K562 (cell line): ENCODE results near the gene WDR1. TPM values are rescaled to one million over a fixed set of nuclear protein-coding genes. Genes with fewer than 3 reads are reported as not detected.

ENCODE experiments used
- ATAC-seq: fragments of 200-7000 bp; cut with Tn5 transposase; 3 replicates; pipeline ENCODE4 v1.9.1; 2020; ENCODE audit warnings: moderate library complexity
- BruUV-seq: library from RNA; stranded (reverse); fragments of 400-500 nt; replicated peaks from 2 replicates; lab custom pipeline; 2021; lab: Mats Ljungman, UMichigan
- CTCF ChIA-PET: fragments of 300-600 bp; formaldehyde crosslinking; extraction: SDS; loops from one replicate; lab custom pipeline; 2021; ENCODE audit warnings: low intra/inter-chr PET ratio; lab: Yijun Ruan, JAX
- POLR2A ChIA-PET: fragments of 300-600, 350-650 bp; sonication (Branson Sonifier 250); formaldehyde crosslinking; extraction: SDS; loops from one replicate; lab custom pipeline; 2021; ENCODE audit warnings: antibody characterized with exemption, inconsistent platforms; lab: Yijun Ruan, JAX
- DNase-seq, 4 experiments: peaks; one replicate each; pipeline versions ENCODE4 v3.0.0 to v3.0.0-alpha.2; 2011 to 2018; ENCODE audit warnings: low spot score in 3 of 4, mixed read lengths in 3 of 4; ENCODE audit errors: extremely low read depth in 1 of 4
- FAIRE-seq: peaks from 2 replicates; lab custom pipeline; 2011; peaks lifted over from hg19 to GRCh38; lab: Jason Lieb, UNC
- H2AFZ ChIP-seq: 2 replicates; pipeline ENCODE4 v1.6.0; 2011; ENCODE audit warnings: low read depth, low read length, control low read depth, inconsistent platforms
- H3K27ac ChIP-seq: fragments of 200-600 bp; 3 replicates; pipeline ENCODE4 v1.8.0; 2011; ENCODE audit warnings: low read depth, mild to moderate bottlenecking, control low read depth, inconsistent platforms, low read length, moderate library complexity, mixed read lengths; ENCODE audit errors: extremely low read depth
- H3K27me3 ChIP-seq, 2 experiments: fragments of 300-600 bp in 1 of 2; 2 replicates in 1 of 2; 3 replicates in 1 of 2; pipeline versions ENCODE4 v1.6.0 to v1.8.0; 2011; ENCODE audit warnings: inconsistent platforms in 2 of 2, low read length in 2 of 2, mild to moderate bottlenecking in 1 of 2, mixed read lengths in 1 of 2, moderate library complexity in 1 of 2; ENCODE audit not compliant: control insufficient read depth in 2 of 2, insufficient read depth in 2 of 2
- H3K36me3 ChIP-seq: fragments of 300-600 bp; 3 replicates; pipeline ENCODE4 v1.8.0; 2011; ENCODE audit warnings: mild to moderate bottlenecking, low read length, inconsistent platforms; ENCODE audit not compliant: control insufficient read depth, insufficient read depth
- H3K4me1 ChIP-seq, 2 experiments: fragments of 200-600 bp in 1 of 2; replicated peaks in 1 of 2; 2 replicates in 1 of 2; 3 replicates in 1 of 2; pipeline versions ENCODE4 v1.5.1 to v1.8.0; 2011; ENCODE audit warnings: inconsistent platforms in 2 of 2, low read length in 2 of 2, mild to moderate bottlenecking in 1 of 2, mixed read lengths in 1 of 2, moderate library complexity in 1 of 2; ENCODE audit not compliant: control insufficient read depth in 2 of 2, insufficient read depth in 2 of 2
- H3K4me2 ChIP-seq: 2 replicates; pipeline ENCODE4 v1.6.1; 2011; ENCODE audit warnings: low read length, control low read depth, inconsistent platforms, mixed read lengths; ENCODE audit not compliant: insufficient read depth
- H3K4me3 ChIP-seq: fragments of 200-600 bp; sonication (generic), shearing (Covaris generic); 2 replicates; pipeline ENCODE4 v1.5.1; 2016; ENCODE audit warnings: control low read depth, inconsistent platforms
- H3K79me2 ChIP-seq: fragments of 200-600 bp; 3 replicates; pipeline ENCODE4 v1.8.0; 2011; ENCODE audit warnings: low read length, inconsistent platforms; ENCODE audit not compliant: control insufficient read depth, insufficient read depth
- H3K9ac ChIP-seq, 2 experiments: 2 replicates each; pipeline versions ENCODE4 v1.6.0 to v1.6.1; 2011; ENCODE audit warnings: low read depth in 2 of 2, low read length in 2 of 2, control low read depth in 1 of 2, inconsistent platforms in 1 of 2, mild to moderate bottlenecking in 1 of 2, mixed read lengths in 1 of 2; ENCODE audit not compliant: insufficient read depth in 1 of 2
- H3K9me1 ChIP-seq: one replicate; pipeline ENCODE4 v1.6.0; 2011; ENCODE audit warnings: inconsistent platforms, mild to moderate bottlenecking, low read length, moderate library complexity; ENCODE audit not compliant: control insufficient read depth, insufficient read depth
- H3K9me3 ChIP-seq: replicated peaks from 2 replicates; pipeline ENCODE4 v1.5.1; 2011; ENCODE audit warnings: low read depth, low read length, inconsistent platforms; ENCODE audit not compliant: control insufficient read depth, insufficient read depth
- H4K20me1 ChIP-seq: replicated peaks from 2 replicates; pipeline ENCODE4 v1.6.1; 2011; ENCODE audit warnings: low read length, inconsistent platforms, mixed read lengths; ENCODE audit not compliant: control insufficient read depth, insufficient read depth
- ARHGAP35 ChIP-seq: fragments of 450-650 bp; IDR thresholded peaks from 2 replicates; pipeline ENCODE4 v1.6.1; 2018; ENCODE audit not compliant: partially characterized antibody
- CEBPG ChIP-seq, 3 experiments: fragments of 200-800 bp in 1 of 3; sonication (Bioruptor generic) in 1 of 3; sonication (generic) in 1 of 3; formaldehyde crosslinking in 1 of 3; IDR thresholded peaks in 2 of 3; conservative IDR thresholded peaks in 1 of 3; 2 replicates each; pipeline versions ENCODE4 v1.6.1 to v1.8.0; 2016 to 2022; ENCODE audit warnings: missing compliant biosample characterization in 2 of 3, missing genetic modification characterization in 2 of 3, mild to moderate bottlenecking in 1 of 3, missing genetic modification reagents in 1 of 3
- ETS2 ChIP-seq: IDR thresholded peaks from 2 replicates; pipeline ENCODE4 v1.6.1; 2016; ENCODE audit warnings: borderline replicate concordance, missing genetic modification characterization, mild to moderate bottlenecking, moderate library complexity, missing compliant biosample characterization; ENCODE audit not compliant: poor library complexity, severe bottlenecking
- EWSR1 ChIP-seq: fragments of 450-650 bp; IDR thresholded peaks from 2 replicates; pipeline ENCODE4 v1.6.1; 2018; ENCODE audit warnings: borderline replicate concordance, mild to moderate bottlenecking, low read depth, moderate library complexity; ENCODE audit not compliant: partially characterized antibody
- KLF13 ChIP-seq: fragments of 450-650 bp; IDR thresholded peaks from 2 replicates; pipeline ENCODE4 v1.6.1; 2016; ENCODE audit warnings: missing genetic modification characterization, low read depth, mild to moderate bottlenecking, missing compliant biosample characterization, moderate library complexity, borderline replicate concordance
- MAFK ChIP-seq: IDR thresholded peaks from 2 replicates; pipeline ENCODE4 v1.6.1; 2011; ENCODE audit warnings: low read length, improper control_type of control experiment
- MTF1 ChIP-seq: fragments of 250-450 bp; sonication (Bioruptor Pico); IDR thresholded peaks from 2 replicates; pipeline ENCODE4 v1.9.0; 2021; ENCODE audit warnings: moderate library complexity, mild to moderate bottlenecking, inconsistent platforms, borderline replicate concordance
- NFATC3 ChIP-seq: fragments of 450-650 bp; IDR thresholded peaks from 2 replicates; pipeline ENCODE4 v1.6.1; 2017; ENCODE audit warnings: mild to moderate bottlenecking
- POLR2A ChIP-seq: fragments of 450-650 bp; conservative IDR thresholded peaks from 2 replicates; pipeline ENCODE4 v1.6.1; 2016
- POLR2AphosphoS5 ChIP-seq: IDR thresholded peaks from 2 replicates; pipeline ENCODE4 v1.6.1; 2011; ENCODE audit warnings: mild to moderate bottlenecking, low read depth, low read length, moderate library complexity; ENCODE audit not compliant: control insufficient read depth, insufficient read depth
- POLR2G ChIP-seq: fragments of 200-400 bp; formaldehyde crosslinking; IDR thresholded peaks from 2 replicates; pipeline ENCODE4 v1.6.1; 2017; ENCODE audit warnings: low read depth, mild to moderate bottlenecking, antibody characterized with exemption, low read length, moderate library complexity
- RBFOX2 ChIP-seq: fragments of 200-400 bp; formaldehyde crosslinking; IDR thresholded peaks from 2 replicates; pipeline ENCODE4 v1.6.1; 2017; ENCODE audit warnings: low read depth, mild to moderate bottlenecking, low read length, moderate library complexity
- RBM22 ChIP-seq: fragments of 200-400 bp; formaldehyde crosslinking; IDR thresholded peaks from 2 replicates; pipeline ENCODE4 v1.6.1; 2018; ENCODE audit warnings: low read length, low read depth; ENCODE audit not compliant: poor library complexity, severe bottlenecking
- SUPT5H ChIP-seq: fragments of 450-650 bp; IDR thresholded peaks from 2 replicates; pipeline ENCODE4 v1.6.1; 2016
- WGBS: fragments of 100-300 bp; shearing (Covaris generic); methylation state at CpG from one replicate; pipeline ENCODE4 v1.1.6; 2016; ENCODE audit warnings: low coverage, mixed read lengths; ENCODE audit not compliant: insufficient coverage; ENCODE audit errors: missing lambda C conversion rate; 5-methylcytosine and 5-hydroxymethylcytosine counted together
- in situ Hi-C: fragments of 300-500 bp; cut with MboI; formaldehyde crosslinking; loops from 4 replicates; pipeline ENCODE4 v1.15.0; 2018; ENCODE audit warnings: inconsistent platforms, mixed read lengths
- intact Hi-C: fragments of 100-400 bp; cut with micrococcal nuclease; formaldehyde crosslinking; loops from 2 replicates; pipeline ENCODE4 v1.14.2; 2022
- polyA plus RNA-seq, 8 experiments: library from polyadenylated mRNA; depleted of rRNA in 4 of 8; stranded (reverse) in 5 of 8; unstranded in 3 of 8; fragments of >200 nt; fragmentation: Nextera tagmentation in 2 of 8; fragmentation: Illumina TruSeq in 1 of 8; extraction: Ambion mirVana in 2 of 8; extraction: Trizol in 1 of 8; gene quantifications; 2 replicates each; pipeline versions ENCODE4 v1.2.1 to v1.2.3, GENCODE V29; 2011 to 2014; ENCODE audit warnings: inconsistent platforms in 1 of 8, missing spikeins in 1 of 8
- total RNA-seq, 7 experiments: library from RNA; depleted of rRNA in 6 of 7; stranded (reverse); fragments of >200 nt in 6 of 7; fragmentation: Illumina TruSeq in 2 of 7; extraction: Trizol in 2 of 7; gene quantifications; 2 replicates each; pipeline versions ENCODE4 v1.2.1 to v1.2.3, GENCODE V29; 2011 to 2021; ENCODE audit warnings: low replicate concordance in 1 of 7
- TF ChIP-seq, protein P1 (sequence below), 2 experiments: fragments of 450-650 bp; IDR thresholded peaks; 2 replicates each; pipeline ENCODE4 v1.6.1; 2016
- TF ChIP-seq, protein P2 (sequence below): fragments of 250-450 bp; sonication (Bioruptor Pico); IDR thresholded peaks from 2 replicates; pipeline ENCODE4 v1.8.0; 2021; ENCODE audit warnings: moderate library complexity, mild to moderate bottlenecking, inconsistent platforms

The WDR1 gene
- total and polyA plus RNA-seq, 9 of the 15 experiments (the other 6 are each of a cell fraction or from before 2014, with no cell fraction given) = 16.1 to 213 (median 125) TPM

GRCh38 chr4:10111067-10111801 lies 5.4 kb downstream of the WDR1 start (continued):
- TF ChIP-seq, protein P1, sequence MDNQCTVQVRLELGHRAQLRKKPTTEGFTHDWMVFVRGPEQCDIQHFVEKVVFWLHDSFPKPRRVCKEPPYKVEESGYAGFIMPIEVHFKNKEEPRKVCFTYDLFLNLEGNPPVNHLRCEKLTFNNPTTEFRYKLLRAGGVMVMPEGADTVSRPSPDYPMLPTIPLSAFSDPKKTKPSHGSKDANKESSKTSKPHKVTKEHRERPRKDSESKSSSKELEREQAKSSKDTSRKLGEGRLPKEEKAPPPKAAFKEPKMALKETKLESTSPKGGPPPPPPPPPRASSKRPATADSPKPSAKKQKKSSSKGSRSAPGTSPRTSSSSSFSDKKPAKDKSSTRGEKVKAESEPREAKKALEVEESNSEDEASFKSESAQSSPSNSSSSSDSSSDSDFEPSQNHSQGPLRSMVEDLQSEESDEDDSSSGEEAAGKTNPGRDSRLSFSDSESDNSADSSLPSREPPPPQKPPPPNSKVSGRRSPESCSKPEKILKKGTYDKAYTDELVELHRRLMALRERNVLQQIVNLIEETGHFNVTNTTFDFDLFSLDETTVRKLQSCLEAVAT (IDR thresholded peaks at IDR 0.05) = no peak
- TF ChIP-seq SUPT5H = peak; percentile 61
- TF ChIP-seq RBM22 = peak; percentile 93

DNA sequence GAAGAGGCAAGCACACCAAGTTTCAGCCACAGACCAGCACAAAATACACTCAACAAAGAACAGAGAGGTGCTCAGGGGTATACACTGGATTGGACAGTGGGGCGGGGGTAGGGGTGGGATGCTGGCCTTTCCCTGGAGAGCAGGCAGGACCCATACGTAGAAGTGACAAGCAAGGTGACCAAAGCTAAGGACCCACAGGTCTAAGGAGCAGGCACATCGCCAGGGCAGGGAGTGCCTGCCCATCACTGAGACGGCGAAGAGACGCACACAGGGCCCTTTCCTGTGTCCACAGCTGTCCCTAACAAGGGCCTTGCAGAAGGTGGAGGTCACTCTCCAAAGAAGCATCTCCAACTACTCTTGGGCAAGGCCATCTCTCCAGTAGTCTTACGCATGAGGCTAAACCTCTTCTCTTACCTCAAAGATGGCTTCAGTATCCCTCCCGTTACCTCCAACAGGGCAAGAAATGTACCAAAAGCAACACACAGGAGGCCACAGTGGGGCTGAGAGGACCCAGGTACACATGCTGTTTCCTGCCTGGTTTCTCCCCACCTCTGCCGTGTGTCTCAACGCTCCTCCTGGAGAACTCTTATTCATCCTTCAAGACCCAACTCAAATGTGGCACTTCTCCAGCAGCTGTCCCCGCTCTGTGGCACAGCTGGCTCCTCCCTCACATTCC lies 6.5 kb downstream of the WDR1 start:
- FAIRE-seq = no peak
- POLR2A ChIA-PET = interaction anchor here (0.5 to 7.5 kb wide), 7 partner anchors 8 to 1573 kb away, joined by 3 to 135 read pairs (median 5); partner anchors contain the start of gene WDR1
- Histone ChIP-seq H3K36me3 (peaks cover 95% of the 10 kb centered on the region), H3K27ac (no peak overlapping the region; the same call in 2 of the 3 replicates), H3K4me3 (no peak overlapping the region), H3K79me2 (peaks cover 99% of the 10 kb centered on the region), H3K4me1 (peaks cover 30 to 38% of the 10 kb centered on the region in 2 experiments), H3K9me1 (peaks cover 26% of the 10 kb centered on the region), H3K27me3 (no peaks in the 10 kb centered on the region), H3K9me3 (no peaks in the 10 kb centered on the region), H3K9ac (no peak overlapping the region; a peak in 1 of 4 replicates), H3K4me2 (no peak overlapping the region), H4K20me1 (peaks cover 68% of the 10 kb centered on the region), H2AFZ (no peak overlapping the region)
- no peak for DNase-seq
- WGBS = 96% methylated on average over 6 of the region's 11 CpGs
- intact Hi-C loops = no loop called here
- CTCF ChIA-PET = no interaction called here
- BruUV-seq = no TSS peak
- ATAC-seq = no peak
- in situ Hi-C loops = no loop called here
- TF ChIP-seq ETS2 (tag) (no peak), ARHGAP35 (no peak), CEBPG (CRISPR knock-in tag; IDR thresholded peaks at IDR 0.05) (no peak), CEBPG (tag; conservative IDR thresholded peaks at IDR 0.05 in 1 of 2, IDR thresholded peaks at IDR 0.05 in 1 of 2) (no peak), KLF13 (tag) (no peak), POLR2A (peak; percentile 27), RBFOX2 (peak; percentile 48; the same call in 1 of the 2 replicates), MAFK (no peak), POLR2AphosphoS5 (peak; percentile 53; the same call in 1 of the 2 replicates), NFATC3 (no peak), MTF1 (CRISPR knock-in tag) (no peak), EWSR1 (no peak), POLR2G (no peak)
- TF ChIP-seq, protein P2, sequence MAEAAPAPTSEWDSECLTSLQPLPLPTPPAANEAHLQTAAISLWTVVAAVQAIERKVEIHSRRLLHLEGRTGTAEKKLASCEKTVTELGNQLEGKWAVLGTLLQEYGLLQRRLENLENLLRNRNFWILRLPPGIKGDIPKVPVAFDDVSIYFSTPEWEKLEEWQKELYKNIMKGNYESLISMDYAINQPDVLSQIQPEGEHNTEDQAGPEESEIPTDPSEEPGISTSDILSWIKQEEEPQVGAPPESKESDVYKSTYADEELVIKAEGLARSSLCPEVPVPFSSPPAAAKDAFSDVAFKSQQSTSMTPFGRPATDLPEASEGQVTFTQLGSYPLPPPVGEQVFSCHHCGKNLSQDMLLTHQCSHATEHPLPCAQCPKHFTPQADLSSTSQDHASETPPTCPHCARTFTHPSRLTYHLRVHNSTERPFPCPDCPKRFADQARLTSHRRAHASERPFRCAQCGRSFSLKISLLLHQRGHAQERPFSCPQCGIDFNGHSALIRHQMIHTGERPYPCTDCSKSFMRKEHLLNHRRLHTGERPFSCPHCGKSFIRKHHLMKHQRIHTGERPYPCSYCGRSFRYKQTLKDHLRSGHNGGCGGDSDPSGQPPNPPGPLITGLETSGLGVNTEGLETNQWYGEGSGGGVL (CRISPR knock-in tag) = no peak
